ENCODE data around the gene RNF123.

RNF123 gene

GRCh38 chr3:49658711-49659110 is 30.6 kb upstream of the RNF123 start:
- DNase-seq (ENCODE audit: low spot score) = no peak

GRCh38 chr3:49659756-49660155 is 29.6 kb upstream of the RNF123 start:
- DNase-seq (ENCODE audit: low spot score) = no peak

- no peak for DNase-seq (ENCODE audit: low spot score)
Measured at GRCh38 chr3:49661281-49661680, 28.1 kb upstream of the RNF123 start.

DNA sequence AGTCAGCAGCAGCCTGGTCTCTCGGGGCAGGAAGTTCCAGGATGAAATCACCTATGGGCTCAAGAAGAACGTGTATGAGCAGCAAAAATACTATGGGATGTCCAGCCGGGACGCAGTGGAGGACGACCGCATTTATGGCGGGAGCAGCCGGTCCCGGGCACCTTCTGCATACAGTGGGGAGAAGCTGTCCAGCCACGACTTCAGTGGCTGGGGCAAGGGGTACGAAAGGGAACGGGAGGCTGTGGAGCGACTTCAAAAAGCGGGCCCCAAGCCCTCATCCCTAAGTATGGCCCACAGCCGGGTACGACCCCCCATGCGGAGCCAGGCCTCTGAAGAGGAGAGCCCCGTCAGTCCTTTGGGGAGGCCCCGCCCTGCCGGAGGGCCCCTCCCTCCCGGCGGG is 27.3 kb upstream of the RNF123 start:
- DNase-seq (ENCODE audit: low spot score) = no peak

GRCh38 chr3:49662720-49663413 is 26.5 kb upstream of the RNF123 start:
- DNase-seq (ENCODE audit: low spot score) = no peak

- DNase-seq (ENCODE audit: low spot score) = no peak
Measured at GRCh38 chr3:49663831-49664230, 25.5 kb upstream of the RNF123 start.

- no peak for DNase-seq (ENCODE audit: low spot score)
Measured at GRCh38 chr3:49664300-49664699, 25.1 kb upstream of the RNF123 start.

DNA sequence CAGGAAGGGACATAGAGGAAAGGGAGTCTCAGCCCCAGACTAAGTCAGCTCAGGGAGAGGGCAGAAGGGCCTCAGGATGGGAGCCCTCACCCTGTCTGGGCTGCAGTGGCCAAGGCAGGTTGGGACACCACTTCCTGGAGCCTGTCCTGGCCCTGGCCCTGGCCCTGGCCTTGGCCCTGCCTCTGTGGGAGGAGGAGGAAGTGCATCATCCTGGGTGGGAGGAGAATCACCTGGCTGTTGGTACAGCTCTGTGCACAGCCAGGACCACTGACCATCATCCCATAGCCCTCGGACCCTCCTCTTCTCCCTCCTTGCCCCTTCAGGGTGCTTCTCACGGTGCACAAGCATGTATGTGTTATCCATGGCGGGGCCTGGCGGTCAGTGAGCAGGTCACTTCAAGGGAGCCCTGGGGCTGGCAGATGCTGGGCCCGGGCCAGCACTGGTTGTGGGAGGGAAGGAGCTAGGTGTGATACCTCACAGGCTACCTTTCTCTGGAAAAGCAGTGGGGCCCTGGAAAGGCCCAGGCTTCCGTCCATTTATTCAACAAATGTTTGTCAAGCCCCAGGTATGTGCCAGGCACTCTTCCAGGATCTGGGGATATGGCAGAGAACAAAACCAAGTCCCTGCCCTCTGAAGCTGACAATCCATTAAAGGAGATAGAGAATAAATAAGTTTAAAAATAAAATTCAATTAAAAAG is 23.4 kb upstream of the RNF123 start:
- DNase-seq (ENCODE audit: low spot score) = no peak

- no peak for DNase-seq (ENCODE audit: low spot score)
Measured at GRCh38 chr3:49666592-49666991, 22.8 kb upstream of the RNF123 start.

- DNase-seq (ENCODE audit: low spot score) = no peak
Measured at GRCh38 chr3:49667701-49668413, 21.5 kb upstream of the RNF123 start.

DNA sequence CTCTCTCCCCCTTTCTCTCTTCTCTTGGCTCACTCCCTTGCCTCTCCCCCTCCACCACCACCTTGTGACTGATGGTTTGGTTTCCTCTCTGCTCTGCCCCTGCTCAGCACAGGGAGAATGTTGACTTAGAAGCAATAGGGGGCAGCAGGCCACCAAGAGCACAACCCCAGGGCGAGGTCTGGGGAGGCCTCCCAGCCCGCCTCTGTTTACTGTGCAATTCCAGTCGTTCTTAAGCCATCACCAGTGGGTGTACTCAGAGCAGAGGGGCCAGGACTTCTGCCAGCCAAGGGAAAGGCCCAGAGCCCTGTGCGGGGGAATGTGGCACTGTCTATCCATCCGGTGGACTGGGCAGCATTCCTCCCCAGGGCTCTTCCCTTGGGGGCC is 21.0 kb upstream of the RNF123 start:
- no peak for DNase-seq (ENCODE audit: low spot score)

- no peak for DNase-seq (ENCODE audit: low spot score)
Measured at GRCh38 chr3:49668861-49669260, 20.5 kb upstream of the RNF123 start.

GRCh38 chr3:49669352-49669751 is 20.0 kb upstream of the RNF123 start:
- DNase-seq (ENCODE audit: low spot score) = no peak

DNA sequence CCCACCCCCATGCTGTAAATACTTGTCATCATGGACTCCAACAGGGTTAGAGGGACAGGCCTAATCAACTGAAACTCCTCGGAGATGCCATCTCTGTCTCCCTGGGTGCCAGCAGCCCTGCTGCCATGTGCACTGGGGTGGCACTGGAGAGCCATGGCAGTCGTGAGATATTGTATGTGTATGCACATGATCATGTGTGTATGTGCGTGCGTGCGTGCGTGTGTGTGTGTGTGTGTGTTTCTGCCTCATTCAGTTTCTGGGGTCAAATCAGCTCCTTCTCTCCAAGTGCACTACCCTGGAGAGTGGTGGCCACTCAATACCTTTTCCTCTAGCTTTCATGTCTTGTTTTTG is 18.4 kb upstream of the RNF123 start:
- DNase-seq (ENCODE audit: low spot score) = no peak

- peak; percentile 83 for DNase-seq (ENCODE audit: low spot score)
Measured at GRCh38 chr3:49671291-49672288, 17.8 kb upstream of the RNF123 start.

DNA sequence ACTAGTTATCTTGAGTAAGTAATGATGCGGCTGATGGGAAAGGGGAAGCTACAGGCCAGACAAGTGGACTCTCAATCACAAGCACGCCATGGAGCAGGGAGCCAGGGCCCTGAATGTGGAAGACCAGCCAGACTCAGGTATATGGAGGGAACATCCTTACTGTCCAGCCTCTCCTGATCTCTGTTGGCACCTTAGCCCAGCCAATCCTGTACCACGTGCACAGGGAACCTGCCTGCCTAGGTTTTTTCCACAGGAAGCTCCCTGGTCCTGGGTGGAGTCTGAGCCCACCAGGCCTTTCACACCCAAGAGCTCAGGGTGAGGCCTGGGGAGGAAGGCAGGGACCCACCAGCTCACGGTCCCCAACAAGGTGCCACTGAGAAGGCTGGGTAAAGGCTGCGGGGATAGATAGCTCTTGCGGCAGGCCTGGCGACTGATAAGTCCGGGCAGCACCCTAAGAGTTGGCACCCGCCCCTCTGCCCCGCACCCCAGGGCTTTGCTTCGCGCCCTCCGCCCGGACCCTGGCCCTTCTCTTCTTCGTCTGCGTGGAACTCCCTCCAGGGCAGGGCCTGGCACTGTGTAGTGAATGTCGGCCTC is 16.1 kb upstream of the RNF123 start:
- DNase-seq (ENCODE audit: low spot score) = peak; percentile 10

GRCh38 chr3:49673715-49674496 is 15.5 kb upstream of the RNF123 start, which contains the start of gene APEH:
Gene APEH (plus strand): TSS chr3:49674351. CDS start chr3:49674402, 51 bp downstream.
- peak; percentile 98 for DNase-seq (ENCODE audit: low spot score)

- no peak for DNase-seq (ENCODE audit: low spot score)
Measured at GRCh38 chr3:49674497-49674983, 14.8 kb upstream of the RNF123 start.

DNA sequence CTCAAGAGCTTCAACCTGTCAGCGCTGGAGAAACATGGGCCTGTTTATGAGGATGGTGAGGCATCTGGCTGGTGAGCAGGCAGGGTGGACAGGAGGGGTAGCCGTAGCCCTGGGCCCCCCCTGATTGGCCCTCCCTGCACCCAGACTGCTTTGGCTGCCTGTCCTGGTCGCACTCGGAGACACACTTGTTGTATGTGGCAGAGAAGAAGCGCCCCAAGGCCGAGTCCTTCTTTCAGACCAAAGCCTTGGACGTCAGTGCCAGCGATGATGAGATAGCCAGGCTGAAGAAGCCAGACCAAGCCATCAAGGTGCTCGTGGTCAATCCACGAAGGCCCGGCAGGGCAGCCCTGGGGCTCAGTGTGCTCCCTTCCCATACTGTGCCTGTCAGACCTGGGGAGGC is 13.4 kb upstream of the RNF123 start:
- DNase-seq (ENCODE audit: low spot score) = no peak

GRCh38 chr3:49680493-49681231 is 8.7 kb upstream of the RNF123 start:
- no peak for DNase-seq (ENCODE audit: low spot score)
